CD4-positive, alpha-beta T cell treated with Interleukin-4 for 4 hours (primary cell): ENCODE results near the gene CTSF.
"Not testable (repeated sequence)": the region's sequence is repeated elsewhere in the genome, so short reads cannot be mapped to it uniquely, and the experiment has no call there.

Experiments used
- DNase-seq: peaks from one replicate; pipeline ENCODE4 v3.0.0-alpha.2; 2020

The CTSF gene

DNA sequence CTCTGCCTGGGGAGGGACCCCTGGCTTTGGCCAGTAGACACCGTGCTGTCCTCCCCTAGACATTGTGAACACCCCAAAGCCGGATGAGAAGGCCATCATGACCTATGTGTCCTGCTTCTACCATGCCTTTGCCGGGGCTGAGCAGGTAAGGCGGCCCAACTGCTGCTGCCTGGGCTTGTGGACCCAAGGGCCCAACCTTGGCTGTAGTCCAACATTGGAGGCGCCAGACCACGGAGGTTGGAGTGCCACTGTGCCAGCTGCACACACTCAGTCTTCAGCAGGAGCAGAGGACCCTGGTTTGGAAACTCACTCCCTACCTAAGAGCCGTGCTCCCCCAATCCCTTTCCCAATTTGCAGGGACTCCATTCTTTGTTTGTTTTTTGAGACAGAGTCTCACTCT, 12.3 kb downstream of the CTSF start:
- DNase-seq: no peak

DNA sequence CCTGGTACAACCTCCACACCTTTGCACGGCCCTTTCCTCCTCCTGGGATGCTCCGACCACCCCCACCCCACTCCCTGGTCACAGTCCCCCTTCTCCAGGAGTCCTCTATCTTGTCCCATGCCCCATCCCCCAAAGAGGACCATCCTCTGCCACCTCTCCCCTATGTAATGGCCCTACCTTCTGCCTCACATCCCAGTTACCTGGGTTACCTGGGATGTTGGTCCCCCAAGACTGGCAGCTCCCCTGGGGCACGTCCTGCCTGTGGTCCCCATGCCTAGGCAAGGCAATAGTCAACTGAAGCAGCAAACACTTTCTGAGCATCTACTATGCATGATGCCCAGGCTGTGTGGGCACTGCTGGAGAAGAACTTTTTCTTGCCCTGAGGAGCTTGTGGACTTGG, 13.0 kb downstream of the CTSF start:
- no peak for DNase-seq

DNA sequence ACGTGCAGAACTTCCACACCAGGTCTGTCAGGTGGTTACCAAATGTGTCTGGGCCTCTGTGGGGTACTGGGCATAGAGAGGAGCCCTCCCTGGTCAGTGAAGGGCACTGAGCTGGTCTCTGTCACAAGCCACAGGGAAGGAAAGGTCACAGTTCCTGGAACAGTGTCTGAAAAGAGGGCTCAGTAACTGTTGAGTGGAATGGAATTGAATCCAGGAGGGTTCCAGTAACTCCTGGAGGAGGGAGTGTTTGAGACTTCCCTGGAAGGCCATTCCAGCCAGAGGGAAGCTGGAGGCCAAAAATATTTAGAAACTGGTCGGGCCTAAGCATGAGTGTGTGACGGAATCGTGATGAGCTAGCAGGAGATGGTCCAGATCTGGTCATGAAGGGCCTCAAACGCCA, 13.8 kb downstream of the CTSF start:
- DNase-seq: no peak

DNA sequence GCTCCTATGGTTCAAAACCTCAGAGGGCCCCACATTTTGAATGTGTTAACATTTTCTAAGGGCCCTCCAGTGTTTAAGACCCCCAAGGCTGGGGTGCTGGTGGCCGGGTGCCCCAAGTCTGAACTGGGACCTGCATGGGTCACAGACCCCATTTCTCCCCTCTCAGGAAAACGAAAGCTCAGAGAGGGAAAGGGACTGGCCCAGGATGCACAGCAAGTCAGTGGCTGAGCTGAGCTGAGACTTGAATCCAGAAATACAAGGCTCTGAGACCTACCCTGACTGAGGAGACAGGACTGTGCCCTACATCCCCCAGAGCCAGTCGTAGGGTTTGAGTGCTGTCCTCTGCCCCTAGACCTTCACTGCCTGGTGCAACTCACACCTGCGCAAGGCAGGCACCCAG, 17.5 kb downstream of the CTSF start:
- no peak for DNase-seq

DNA sequence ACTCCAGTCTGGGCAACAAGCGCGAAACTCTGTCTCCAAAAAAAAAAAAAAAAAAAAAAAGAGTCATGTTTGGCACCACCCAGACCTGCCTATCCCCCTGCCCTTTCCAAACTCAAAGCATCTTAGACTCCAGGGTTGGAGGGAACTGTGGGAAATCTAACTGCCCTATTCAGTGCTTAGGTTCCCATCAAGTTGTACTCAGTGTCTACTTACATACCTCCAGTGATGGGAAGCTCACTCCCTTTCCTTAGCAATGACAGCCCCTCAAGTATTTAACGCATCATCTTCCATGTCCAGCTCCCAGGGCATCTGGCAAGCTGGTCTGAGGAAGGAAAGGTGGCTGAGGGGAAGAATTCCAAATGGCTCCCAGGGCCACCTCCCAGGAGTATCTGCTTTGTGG, 18.7 kb downstream of the CTSF start:
- no peak for DNase-seq

DNA sequence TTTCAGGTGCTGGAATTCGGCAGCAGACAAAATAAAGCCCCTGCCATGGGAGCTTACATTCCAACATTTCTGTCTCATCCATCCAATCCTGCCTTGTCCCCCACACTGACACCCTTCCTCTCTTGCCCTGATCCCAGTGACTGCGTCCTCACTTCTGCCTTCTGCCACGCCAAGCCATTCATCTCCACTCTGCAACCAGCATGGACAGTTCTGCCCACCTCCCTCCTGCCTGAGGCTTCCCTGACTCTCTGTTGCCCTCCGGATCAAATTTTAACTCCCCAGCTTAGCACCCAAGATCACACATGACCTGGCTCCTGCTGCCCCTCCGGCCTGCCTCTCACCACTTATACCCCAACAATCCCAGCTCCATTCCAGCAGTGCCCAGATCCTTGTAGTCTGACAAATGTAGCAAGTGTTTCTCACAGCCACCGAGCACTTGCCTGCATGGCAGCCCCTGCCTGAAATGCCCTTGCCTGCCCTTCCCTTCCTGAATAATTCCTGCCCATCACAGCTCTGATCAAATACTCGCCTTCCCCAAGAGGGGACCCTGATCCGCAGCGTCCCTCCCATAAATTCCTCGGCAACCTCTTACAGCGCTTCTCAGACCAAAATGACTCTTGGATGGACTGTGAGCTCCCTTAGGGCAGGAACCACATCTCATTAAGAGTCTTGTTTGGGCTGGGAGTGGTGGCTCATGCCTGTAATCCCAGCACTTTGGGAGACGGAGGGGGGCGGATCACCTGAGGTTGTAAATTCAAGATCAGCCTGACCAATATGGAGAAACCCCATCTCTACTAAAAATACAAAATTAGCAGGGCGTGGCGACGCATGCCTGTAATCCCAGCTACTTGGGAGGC, 19.4 kb downstream of the CTSF start:
- DNase-seq: no peak

DNA sequence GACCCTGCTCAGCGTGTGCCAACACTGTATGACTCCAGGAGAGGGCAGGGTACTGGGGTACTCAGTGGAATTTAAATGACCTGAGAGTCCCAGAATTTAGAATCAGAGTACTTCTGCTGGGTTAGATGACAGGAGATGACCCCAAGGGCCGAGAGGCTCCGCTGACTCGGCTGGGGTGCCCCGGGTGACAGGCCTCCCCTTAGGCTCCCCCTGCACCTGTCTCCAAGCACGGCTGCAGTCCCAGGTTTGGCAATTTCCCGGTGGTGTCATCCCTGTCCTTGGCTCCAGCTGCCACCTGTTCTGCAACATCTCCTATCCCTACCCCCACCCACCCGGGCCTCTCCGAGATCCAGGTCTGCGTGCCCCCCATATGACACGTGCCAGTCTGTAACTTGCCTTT, 20.4 kb downstream of the CTSF start:
- DNase-seq: no peak

DNA sequence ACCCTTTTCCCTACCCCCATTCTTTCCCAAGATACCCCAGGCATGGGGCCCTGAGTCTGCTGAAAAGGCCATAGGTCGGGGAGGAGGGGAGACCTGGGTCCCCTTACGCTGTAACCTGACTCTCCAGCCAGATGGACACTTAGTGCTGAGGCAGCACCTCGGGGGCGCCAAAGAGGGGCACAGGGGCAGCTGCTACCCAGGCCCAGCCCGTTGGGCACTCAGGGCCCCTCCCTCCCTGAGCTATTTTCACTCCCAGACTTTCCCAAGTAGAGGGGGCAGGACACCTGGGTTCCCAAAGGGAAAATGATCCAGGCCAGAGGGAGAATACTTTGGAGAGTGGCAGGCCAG, 20.8 kb downstream of the CTSF start:
- no peak for DNase-seq

DNA sequence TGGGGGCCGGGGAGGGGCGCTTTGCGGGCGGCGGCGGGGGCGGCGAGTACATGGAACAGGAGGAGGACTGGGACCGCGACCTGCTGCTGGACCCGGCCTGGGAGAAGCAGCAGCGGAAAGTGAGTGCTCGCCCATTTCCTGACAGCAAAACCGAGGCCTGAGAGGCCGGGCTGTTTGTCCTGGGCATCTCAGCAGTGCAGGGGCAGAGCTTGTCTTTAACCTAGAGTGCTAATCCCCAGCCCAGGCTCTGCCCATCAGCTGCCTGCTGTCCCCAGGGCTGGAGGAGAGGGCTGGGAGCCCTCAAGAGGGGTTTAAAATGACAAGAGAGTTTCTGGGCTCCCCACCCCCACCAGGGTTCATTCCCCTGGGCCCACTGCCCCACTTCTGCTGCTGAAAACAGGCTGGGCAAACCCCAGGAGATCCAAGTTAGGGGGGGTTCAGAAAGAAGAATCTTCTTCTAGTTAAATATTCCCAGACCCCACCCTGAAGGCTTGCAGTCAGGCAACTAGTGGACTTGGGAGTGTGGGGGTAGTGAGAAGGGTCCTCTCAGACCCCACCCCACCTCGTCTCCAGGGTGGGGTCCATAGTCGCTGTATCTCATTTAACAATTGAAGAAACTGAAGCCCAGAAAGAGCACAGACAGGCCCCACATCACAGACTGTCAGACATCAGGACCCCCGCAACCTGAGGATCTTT, 21.3 kb downstream of the CTSF start:
- no peak for DNase-seq

DNA sequence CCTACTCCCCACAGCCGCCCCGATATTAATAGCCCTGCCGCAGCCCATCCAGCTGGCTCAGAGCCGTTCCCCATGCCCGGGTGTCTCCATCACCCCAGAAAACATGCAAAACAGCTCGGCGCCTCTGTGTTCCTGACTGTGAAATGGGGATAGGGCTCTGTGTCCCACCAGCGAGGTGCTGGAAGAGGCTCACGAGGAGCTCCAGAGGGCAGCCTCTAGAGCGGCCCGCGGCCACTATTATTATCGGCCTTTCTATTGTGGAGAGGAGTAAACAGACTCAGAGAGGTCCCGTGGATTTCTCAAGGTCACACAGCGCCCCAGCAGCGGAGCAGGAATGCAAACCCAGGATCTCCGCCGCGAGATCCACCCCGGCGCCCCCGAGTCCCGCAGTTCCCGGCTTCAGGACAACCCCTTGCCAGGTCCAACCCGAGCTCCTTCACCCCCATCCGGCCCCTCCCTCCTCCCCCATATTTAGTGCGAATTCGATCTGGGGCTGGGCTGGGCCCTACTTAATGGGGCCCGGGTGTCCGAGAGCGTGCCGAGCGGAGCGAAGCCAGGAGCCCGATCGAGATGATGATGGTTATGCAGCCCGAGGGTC, 21.9 kb downstream of the CTSF start, which contains the start of gene ACTN3:
Gene ACTN3, plus strand, starts transcription at position 536 of the 598 bp plus-strand sequence. Its CDS starts 35 bp downstream, at position 571.
- peak; percentile 3 for DNase-seq

DNA sequence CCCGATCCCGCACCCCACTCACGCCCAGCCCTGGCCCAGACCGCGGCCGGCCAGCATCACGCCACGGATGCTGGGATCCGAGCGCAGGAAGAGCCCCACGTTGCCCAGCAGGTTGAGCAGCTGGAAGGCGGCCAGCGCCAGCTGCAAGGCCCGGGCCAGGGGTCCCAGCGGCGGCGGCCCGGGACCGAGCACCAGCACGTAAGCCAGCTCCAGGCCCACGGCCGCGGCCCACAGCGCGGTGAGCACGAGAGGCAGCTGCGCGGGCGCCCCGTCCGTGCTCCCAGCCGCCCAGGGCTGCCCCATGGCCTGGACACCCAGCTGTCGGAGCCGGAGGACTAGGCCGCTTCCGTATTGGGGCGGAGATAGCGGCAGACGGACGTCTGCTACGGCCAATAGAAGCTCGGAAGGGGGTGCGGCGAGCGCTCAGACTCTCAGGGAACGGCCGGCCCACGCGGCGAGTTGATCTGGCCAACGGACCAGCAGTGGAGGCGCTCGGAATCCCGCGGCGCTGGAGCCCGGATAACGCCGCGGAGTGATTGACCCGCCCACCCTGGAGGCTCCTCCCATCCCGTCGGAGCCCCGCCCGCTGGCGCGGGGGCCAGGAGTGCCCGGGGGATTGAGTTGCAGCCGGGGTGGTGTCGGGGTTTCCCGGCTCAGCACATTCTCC, 22.6 kb downstream of the CTSF start, which contains the start of gene ZDHHC24:
Gene ZDHHC24, minus strand, starts transcription at position 348 of the 667 bp plus-strand sequence. Its CDS starts 45 bp downstream, at position 303.
- peak; percentile 89 for DNase-seq

DNA sequence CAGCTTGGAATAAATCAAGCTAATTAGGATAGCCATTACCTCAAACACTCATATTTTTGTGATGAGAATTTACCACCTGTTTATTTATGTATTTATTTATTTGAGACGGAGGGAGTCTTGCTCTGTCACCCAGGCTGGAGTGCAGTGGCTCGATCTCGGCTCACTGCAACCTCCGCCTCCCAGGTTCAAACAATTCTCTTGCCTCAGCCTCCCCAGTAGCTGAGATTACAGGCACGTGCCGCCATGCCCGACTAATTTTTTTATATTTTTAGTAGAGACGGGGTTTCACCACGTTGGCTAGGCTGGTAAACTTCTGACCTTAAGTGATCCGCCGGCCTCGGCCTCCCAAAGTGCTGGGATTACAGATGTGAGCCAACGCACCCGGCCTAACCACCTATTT, 23.5 kb downstream of the CTSF start:
- not testable (repeated sequence) for DNase-seq

DNA sequence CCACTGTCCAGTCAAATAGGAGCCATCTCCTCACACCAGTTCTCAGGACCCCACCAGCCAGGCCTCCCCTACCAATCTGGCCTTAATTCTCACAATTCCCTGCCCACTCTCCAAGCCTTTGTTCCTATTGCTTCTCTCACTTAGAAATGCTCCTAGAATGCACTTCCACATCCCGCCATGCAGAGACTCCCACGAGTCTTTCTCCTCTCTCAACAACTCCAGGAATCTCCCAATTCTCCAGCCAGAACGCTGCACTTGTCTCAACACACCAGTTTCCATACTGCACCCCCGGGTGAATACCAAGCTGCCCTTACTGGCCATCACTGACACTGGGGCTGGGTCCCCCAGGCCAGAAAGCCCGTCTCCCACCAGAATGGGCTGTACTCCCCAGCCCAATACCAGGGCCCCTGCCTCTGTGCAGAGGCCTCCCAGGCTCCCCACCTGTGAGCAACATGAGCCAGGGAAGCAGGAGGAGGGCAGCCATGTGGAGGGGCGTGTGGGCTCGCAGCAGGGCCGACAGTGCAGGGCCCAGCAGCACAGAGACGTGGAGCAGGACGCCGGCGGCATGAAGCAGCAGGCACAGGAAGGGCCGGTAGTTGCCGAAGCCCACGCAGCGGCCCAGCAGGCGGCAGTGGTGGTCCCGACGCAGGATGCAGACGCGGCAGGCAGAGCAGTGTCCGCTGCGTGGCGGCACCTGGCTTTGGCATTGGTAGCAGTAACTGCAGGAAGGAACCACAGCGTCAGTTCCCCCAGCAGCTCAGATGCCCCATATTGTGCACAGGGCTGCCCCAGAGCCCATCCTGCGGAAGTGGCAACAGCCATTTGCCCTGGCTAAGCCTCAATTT, 24.9 kb downstream of the CTSF start:
- DNase-seq: peak; percentile 62

DNA sequence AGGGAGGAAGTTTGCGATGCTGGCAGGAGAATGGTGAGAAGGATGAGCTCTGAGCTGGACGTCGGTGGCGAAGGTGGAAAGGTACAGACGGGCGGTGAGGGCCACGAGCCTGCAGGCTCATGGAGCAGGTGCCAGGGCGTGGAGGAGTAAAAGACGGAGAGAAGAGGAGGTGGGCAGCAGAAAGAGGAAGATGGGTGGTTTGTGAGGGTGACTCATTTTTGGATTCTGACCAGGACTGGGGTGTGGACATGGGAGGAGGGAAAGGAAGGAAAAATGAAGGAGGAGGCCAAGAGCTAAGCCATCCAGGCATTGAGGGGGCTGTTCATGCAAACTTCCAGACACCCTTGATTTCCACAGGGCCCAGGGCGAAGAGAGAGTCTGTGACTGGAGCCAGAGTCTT, 26.0 kb downstream of the CTSF start:
- no peak for DNase-seq

DNA sequence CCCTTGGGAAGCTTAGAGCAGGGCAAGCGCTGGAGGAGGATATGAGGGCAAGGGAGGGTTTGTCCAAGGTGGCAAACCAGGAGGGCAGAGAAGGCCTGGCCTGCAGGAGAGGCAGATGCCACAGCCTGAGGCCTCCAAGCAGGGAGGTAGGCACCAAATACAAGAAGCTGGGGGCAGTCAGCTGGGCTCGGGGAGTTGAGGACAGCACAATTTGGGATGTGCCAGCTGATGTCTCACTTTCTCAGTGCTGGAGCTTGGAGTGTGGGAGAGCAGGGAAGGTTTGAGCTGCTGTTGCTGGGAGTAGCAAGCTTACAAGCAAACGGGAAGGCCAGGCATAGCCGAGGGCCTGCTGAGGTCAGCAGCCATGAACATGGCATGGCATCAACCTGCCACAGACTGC, 26.5 kb downstream of the CTSF start:
- DNase-seq: no peak

DNA sequence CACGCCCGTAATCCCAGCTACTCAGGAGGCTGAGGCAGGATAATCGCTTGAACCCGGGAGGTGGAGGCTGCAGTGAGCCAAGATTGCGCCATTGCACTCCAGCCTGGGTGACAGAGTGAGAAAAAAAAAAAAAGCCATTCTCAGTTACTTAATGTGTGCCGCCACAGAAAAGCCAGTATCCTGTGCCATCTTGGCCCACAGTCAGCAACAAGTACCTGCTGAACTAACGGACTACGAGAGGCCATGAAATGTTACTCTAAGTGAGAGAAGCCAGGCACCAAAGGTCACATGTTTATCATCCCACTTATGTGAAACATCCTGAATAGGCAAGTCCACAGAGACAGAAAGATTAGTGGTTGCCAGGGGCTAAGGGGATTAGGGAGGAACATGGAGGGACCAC, 27.8 kb downstream of the CTSF start:
- not testable (repeated sequence) for DNase-seq

DNA sequence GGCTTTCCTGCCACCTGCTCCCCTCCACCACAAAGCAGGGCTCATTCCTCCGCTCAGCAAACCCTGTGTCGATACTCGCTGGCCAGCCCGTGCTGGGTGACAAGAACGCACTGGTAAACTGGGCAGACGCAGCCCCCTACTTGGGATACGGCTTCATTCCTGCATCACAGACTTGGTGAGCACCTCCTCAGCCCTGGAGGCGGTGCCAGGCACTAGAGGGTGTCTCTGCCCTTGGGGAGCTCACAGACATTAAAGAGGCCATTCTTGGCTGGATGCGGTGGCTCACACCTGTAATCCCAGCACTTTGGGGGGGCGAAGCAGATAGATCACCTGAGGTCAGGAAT, 28.6 kb downstream of the CTSF start:
- no peak for DNase-seq

DNA sequence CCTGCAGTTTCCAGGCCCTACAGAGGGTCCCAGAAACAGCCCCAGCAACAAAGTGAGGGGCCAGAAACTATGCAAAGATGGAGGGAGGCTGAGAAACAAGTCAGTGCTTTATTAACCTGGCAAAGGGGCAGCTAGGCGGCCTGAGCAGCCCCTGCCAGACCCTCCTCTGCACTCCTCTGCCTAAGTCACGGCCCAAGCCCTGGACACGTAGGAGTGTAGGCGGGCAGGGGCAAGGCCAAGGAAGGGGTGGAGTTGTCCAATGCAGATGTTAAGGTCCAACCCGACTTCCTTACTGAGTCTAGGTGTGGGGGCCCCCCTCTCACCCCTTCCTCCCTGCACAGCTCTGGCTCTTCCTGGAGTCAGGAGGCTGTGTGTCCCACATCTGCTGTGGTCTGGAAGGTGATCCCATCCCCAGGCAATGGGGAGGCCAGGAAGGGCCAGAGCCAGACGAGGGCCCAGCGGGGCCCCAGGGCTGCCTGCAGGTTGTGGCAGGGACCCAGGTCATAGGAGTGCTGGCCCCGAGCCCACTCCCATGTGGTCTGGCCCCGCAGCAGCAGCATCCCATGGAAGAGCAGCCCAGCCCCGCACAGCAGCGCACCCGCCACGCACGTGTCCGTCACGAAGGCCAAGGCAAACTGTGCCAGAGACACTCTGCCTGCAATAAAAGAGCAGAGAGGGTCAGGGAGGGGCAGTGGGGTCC, 29.1 kb downstream of the CTSF start:
- DNase-seq: no peak

DNA sequence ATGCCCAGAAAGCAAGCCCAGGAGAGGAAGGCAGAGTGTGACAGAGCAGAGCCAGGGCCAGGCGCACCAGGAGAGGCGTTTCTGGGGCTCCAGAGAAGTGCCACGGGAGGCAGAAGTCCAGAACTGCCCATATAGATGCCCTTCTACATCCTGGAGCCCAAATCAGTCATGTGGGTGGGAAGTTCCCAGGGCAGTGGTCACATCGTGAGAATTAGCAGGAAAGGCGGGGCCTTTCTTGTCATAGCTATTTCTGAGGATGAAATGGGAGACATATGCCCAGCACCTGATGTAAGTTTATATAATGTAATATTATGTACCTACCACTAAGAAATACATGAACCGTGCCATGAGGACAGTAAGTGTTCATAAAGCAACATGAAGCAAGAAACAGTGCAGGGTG, 35.6 kb downstream of the CTSF start:
- DNase-seq: no peak

DNA sequence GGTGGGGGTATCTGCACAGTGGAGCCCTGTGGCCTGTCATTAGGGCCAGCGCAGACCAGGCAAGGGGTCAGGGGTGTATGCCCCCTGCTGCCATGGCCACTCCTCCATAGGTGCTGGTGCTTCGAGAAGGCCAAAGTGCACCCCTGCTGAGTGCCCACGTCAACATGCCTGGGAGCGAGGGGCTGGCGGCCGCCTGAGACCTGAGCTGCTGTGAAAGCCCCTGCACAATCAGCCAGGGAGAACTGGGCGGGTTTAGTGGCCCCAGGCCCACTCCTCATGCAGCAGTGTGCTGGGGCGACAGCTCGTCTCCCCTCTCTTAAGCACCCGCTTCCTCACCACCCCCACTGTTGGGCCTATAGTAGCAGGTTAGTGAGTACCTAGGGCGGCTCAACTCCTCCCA, 36.6 kb downstream of the CTSF start:
- no peak for DNase-seq

DNA sequence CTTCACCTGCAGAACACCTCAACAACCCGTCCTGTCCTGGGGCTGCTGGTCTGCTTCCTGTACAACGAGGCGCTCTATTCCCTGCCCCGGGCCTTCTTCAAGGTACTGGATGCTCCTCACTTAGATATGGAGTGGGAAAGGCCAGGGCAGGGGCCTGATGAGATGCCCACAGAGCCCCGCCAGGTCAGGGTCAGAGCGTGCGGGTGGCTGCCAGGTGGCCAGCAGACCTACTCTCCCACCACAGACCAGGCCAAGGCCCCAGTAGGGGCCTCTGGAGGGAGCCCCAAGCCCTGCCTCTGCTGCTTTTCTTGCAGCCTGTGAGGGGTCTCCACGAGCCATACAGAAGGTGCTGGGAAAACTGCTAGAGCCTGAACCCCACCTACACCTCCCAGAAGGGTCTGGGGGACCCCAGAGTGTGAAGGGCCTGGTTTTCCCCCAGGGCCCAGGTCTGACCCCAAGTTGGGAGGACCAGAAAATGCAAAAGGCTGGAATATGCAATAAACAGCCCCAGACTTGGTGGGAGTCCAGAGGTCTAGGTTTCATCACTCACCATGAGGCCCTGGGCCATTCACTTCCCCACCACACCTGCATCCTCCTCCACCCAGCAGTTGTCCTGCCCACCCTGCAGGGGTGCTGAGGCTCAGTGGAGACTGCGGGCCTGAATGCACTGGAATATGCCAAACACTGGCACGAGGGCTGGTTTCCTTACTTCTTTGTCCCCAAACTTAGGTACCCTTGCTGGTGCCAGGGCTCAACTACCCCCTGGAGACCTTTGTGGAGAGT, 37.3 kb downstream of the CTSF start:
- DNase-seq: no peak
